PC-9 (cell line): ENCODE data around the gene CABP7. TPM values are rescaled to one million over a fixed set of nuclear protein-coding genes. Genes with fewer than 3 reads are reported as not detected.
"Not testable (repeated sequence)": the region's sequence is repeated elsewhere in the genome, so short reads cannot be mapped to it uniquely, and the experiment has no call there.

ENCODE experiments used
- BruUV-seq: library from RNA; stranded (reverse); fragments of 400-500 nt; replicated peaks from 2 replicates; lab custom pipeline; 2021; lab: Mats Ljungman, UMichigan
- CTCF ChIA-PET: fragments of 300-600 bp; sonication (Branson Sonifier 250); formaldehyde crosslinking; loops from one replicate; lab custom pipeline; 2022; ENCODE audit warnings: antibody characterized with exemption; lab: Charles Lee
- POLR2A ChIA-PET: fragments of 300-600 bp; sonication (Branson Sonifier 250); formaldehyde crosslinking; loops from one replicate; lab custom pipeline; 2022; ENCODE audit warnings: antibody characterized with exemption; ENCODE audit not compliant: unreplicated experiment; lab: Charles Lee
- DNase-seq, 2 experiments: peaks; one replicate each; pipeline versions ENCODE4 v3.0.0 to v3.0.0-alpha.2; 2015 to 2022; ENCODE audit warnings: mixed read lengths in 1 of 2
- H2AFZ ChIP-seq: fragments of 200-600 bp; sonication (generic); 2 replicates; pipeline ENCODE4 v1.8.1; 2017; ENCODE audit warnings: antibody characterized with exemption
- H3F3A ChIP-seq: fragments of 200-600 bp; sonication (generic); 2 replicates; pipeline ENCODE4 v1.8.1; 2017; ENCODE audit warnings: antibody characterized with exemption, mild to moderate bottlenecking, low read depth; ENCODE audit not compliant: insufficient read depth
- H3K27ac ChIP-seq: fragments of 200-600 bp; sonication (generic); 2 replicates; pipeline ENCODE4 v1.6.1; 2016; ENCODE audit warnings: mixed run types
- H3K27me3 ChIP-seq: fragments of 200-600 bp; sonication (generic); 2 replicates; pipeline ENCODE4 v1.6.1; 2016; ENCODE audit warnings: low read depth, mixed run types; ENCODE audit not compliant: insufficient read depth
- H3K36me3 ChIP-seq: fragments of 200-600 bp; sonication (generic); 2 replicates; pipeline ENCODE4 v1.6.1; 2016; ENCODE audit warnings: low read depth, mixed run types
- H3K4me1 ChIP-seq: fragments of 200-600 bp; sonication (generic); replicated peaks from 2 replicates; pipeline ENCODE4 v1.6.1; 2016; ENCODE audit warnings: mixed run types; ENCODE audit not compliant: insufficient read depth
- H3K4me2 ChIP-seq: fragments of 200-600 bp; sonication (generic); 2 replicates; pipeline ENCODE4 v1.6.1; 2017; ENCODE audit warnings: mixed run types
- H3K4me3 ChIP-seq: fragments of 200-600 bp; sonication (generic); 2 replicates; pipeline ENCODE4 v1.6.1; 2016; ENCODE audit warnings: mixed run types
- H3K79me2 ChIP-seq: fragments of 200-600 bp; sonication (generic); 2 replicates; pipeline ENCODE4 v1.6.1; 2017; ENCODE audit warnings: low read depth, mixed run types
- H3K9me2 ChIP-seq: fragments of 200-600 bp; sonication (generic); 2 replicates; pipeline ENCODE4 v1.8.1; 2017; ENCODE audit warnings: mild to moderate bottlenecking; ENCODE audit not compliant: insufficient read depth
- H3K9me3 ChIP-seq: fragments of 200-600 bp; sonication (generic); 2 replicates; pipeline ENCODE4 v1.8.1; 2016; ENCODE audit warnings: low read depth; ENCODE audit not compliant: insufficient read depth
- H4K20me1 ChIP-seq: fragments of 200-600 bp; sonication (generic); 2 replicates; pipeline ENCODE4 v1.8.1; 2017; ENCODE audit not compliant: insufficient read depth
- EZH2 ChIP-seq: fragments of 200-600 bp; sonication (generic); IDR thresholded peaks from 2 replicates; pipeline ENCODE4 v1.8.0; 2017; ENCODE audit warnings: antibody characterized with exemption, low read depth
- intact Hi-C: fragments of 100-400 bp; cut with micrococcal nuclease; formaldehyde crosslinking; loops from one replicate; pipeline ENCODE4 v1.10.0; 2022; ENCODE audit not compliant: unreplicated experiment
- total RNA-seq: library from RNA; stranded (reverse); gene quantifications from 2 replicates; pipeline ENCODE4 v1.2.3, GENCODE V29; 2021
- TF ChIP-seq, protein P1 (sequence below): fragments of 200-600 bp; sonication (generic); conservative IDR thresholded peaks from 2 replicates; pipeline ENCODE4 v1.6.1; 2017; ENCODE audit warnings: mixed run types, antibody characterized with exemption, mild to moderate bottlenecking, moderate library complexity

CABP7 gene
- total RNA-seq, 1 experiment from 2014 or later = 0.11 TPM

DNA sequence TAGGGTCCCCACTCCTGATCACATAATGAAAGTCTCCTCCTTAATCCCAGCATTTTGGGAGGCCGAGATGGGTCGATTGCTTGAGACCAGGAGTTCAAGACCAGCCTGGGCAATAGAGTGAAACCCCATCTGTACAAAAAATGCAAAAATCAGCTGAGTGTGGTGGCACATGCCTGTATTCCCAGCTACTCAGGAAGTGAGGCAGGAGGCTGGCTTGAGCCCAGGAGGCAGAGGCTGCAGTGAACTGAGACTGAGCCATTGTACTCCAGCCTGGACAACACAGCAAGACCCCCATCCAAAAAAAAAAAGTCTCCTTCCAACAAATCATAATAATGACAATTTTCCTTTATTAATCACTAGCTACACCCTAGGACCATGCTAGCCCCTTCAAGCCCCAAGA, 31.9 kb downstream of the CABP7 start:
- intact Hi-C loops = no loop called here
- Histone ChIP-seq H3K9me2 (no peaks in the 10 kb centered on the region), H3K27ac (no peak overlapping the region), H3K27me3 (no peaks in the 10 kb centered on the region), H3K4me1 (no peaks in the 10 kb centered on the region), H3K4me3 (no peak overlapping the region), H3K4me2 (no peak overlapping the region), H3K79me2 (no peaks in the 10 kb centered on the region), H2AFZ (no peak overlapping the region), H4K20me1 (no peaks in the 10 kb centered on the region), H3K9me3 (no peaks in the 10 kb centered on the region), H3F3A (no peaks in the 10 kb centered on the region), H3K36me3 (no peaks in the 10 kb centered on the region)
- CTCF ChIA-PET = no interaction called here
- TF ChIP-seq EZH2 = no peak
- TF ChIP-seq, protein P1, sequence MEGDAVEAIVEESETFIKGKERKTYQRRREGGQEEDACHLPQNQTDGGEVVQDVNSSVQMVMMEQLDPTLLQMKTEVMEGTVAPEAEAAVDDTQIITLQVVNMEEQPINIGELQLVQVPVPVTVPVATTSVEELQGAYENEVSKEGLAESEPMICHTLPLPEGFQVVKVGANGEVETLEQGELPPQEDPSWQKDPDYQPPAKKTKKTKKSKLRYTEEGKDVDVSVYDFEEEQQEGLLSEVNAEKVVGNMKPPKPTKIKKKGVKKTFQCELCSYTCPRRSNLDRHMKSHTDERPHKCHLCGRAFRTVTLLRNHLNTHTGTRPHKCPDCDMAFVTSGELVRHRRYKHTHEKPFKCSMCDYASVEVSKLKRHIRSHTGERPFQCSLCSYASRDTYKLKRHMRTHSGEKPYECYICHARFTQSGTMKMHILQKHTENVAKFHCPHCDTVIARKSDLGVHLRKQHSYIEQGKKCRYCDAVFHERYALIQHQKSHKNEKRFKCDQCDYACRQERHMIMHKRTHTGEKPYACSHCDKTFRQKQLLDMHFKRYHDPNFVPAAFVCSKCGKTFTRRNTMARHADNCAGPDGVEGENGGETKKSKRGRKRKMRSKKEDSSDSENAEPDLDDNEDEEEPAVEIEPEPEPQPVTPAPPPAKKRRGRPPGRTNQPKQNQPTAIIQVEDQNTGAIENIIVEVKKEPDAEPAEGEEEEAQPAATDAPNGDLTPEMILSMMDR = no peak
- no peak for DNase-seq
- no TSS peak for BruUV-seq
- POLR2A ChIA-PET = interaction anchor here (0.7 kb wide), 1 partner anchor 318 kb away, joined by 10 read pairs; no protein-coding TSS in a partner anchor

GRCh38 chr22:29753808-29754657, 34.2 kb downstream of the CABP7 start:
- no peak overlapping the region for H3K27ac ChIP-seq
- CTCF ChIA-PET = no interaction called here
- no peak overlapping the region for H3K4me2 ChIP-seq
- H3K27me3 ChIP-seq = no peaks in the 10 kb centered on the region
- no peaks in the 10 kb centered on the region for H4K20me1 ChIP-seq
- H2AFZ ChIP-seq = no peak overlapping the region
- no peaks in the 10 kb centered on the region for H3K79me2 ChIP-seq
- intact Hi-C loops = no loop called here
- no peak overlapping the region for H3K4me3 ChIP-seq
- no peaks in the 10 kb centered on the region for H3K4me1 ChIP-seq
- BruUV-seq = no TSS peak
- no peaks in the 10 kb centered on the region for H3K36me3 ChIP-seq
- no peak for DNase-seq
- no peaks in the 10 kb centered on the region for H3K9me3 ChIP-seq
- POLR2A ChIA-PET = no interaction called here
- H3K9me2 ChIP-seq = no peaks in the 10 kb centered on the region
- peaks cover 6% of the 10 kb centered on the region; the same call in 1 of the 2 replicates for H3F3A ChIP-seq
- no peak for TF ChIP-seq EZH2
- TF ChIP-seq, protein P1 = no peak

DNA sequence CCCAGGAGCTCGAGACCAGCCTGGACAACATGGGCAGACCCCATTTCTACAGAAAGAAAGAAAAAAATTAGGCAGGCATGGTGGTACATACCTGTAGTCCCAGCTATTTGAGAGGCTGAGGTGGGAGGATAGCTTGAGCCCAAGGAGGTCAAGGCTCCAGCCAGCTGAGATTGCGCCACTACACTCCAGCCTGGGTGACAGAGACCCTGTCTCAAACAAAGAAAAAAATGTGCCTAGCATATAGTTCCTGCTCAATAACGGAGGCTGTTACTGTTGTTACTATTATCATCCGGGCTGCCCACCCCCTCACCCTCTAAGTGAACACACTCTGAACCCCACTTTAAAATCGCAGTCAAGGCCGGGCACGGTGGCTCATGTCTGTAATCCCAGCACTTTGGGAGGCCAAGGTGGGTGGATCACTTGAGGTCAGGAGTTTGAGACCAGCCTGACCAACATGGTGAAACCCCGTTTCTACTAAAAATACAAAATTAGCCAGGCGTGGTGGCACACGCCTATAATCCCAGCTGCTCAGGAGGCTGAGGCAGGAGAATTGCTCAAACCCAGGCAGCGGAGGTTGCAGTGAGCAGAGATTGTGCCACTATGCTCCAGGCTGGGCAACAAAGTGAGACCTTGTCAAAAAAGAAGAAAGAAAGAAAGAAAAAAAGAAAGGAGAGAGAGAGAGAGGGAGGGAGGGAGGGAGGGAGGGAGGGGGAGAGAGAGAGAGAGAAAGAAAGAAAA, 35.0 kb downstream of the CABP7 start:
- H2AFZ ChIP-seq, DNase-seq, POLR2A ChIA-PET, H3K9me2 ChIP-seq, H3K9me3 ChIP-seq, H3K4me3 ChIP-seq, H3K27me3 ChIP-seq, H3K36me3 ChIP-seq, intact Hi-C loops, H3K79me2 ChIP-seq, H3K4me1 ChIP-seq, CTCF ChIA-PET, H3K4me2 ChIP-seq, H3K27ac ChIP-seq, BruUV-seq, H4K20me1 ChIP-seq: not testable (repeated sequence)
- H3F3A ChIP-seq = peaks cover 13% of the 10 kb centered on the region; the same call in 1 of the 2 replicates
